Lung (tissue), 12 donors: ENCODE measurements around the gene PRSS36. TPM values are rescaled to one million over a fixed set of nuclear protein-coding genes. Genes with fewer than 3 reads are reported as not detected.
A peak's percentile ranks its signal among the peaks of the same experiment; 100 is the strongest.

Experiments
- ATAC-seq: fragments of 200-7000 bp; cut with Tn5 transposase; one replicate; pipeline ENCODE4 v1.9.1; 2020; ENCODE audit warnings: moderate number of reproducible peaks; ENCODE audit not compliant: insufficient read depth, low FRiP score
- DNase-seq, 3 donors: peaks; one replicate each; pipeline ENCODE4 v3.0.0-alpha.2; 2013 to 2017
- H3K27ac ChIP-seq, 2 donors: one replicate each; pipeline ENCODE4 v1.5.1; 2013; ENCODE audit warnings: mild to moderate bottlenecking in 2 of 2, moderate library complexity in 2 of 2, control low read depth in 1 of 2, inconsistent platforms in 1 of 2, low read depth in 1 of 2, low read length in 1 of 2
- H3K27me3 ChIP-seq, 3 donors: one replicate each; pipeline ENCODE4 v1.5.1; 2013; ENCODE audit warnings: low read length in 2 of 3; ENCODE audit not compliant: control insufficient read depth in 3 of 3, insufficient read depth in 3 of 3
- H3K36me3 ChIP-seq, 4 donors: one replicate each; pipeline ENCODE4 v1.5.1; 2013; ENCODE audit warnings: low read length in 4 of 4, mild to moderate bottlenecking in 1 of 4, moderate library complexity in 1 of 4; ENCODE audit not compliant: control insufficient read depth in 4 of 4, insufficient read depth in 4 of 4
- H3K4me1 ChIP-seq, 5 donors: one replicate each; pipeline ENCODE4 v1.5.1; 2013; ENCODE audit warnings: low read length in 5 of 5, mild to moderate bottlenecking in 2 of 5, moderate library complexity in 1 of 5; ENCODE audit not compliant: control insufficient read depth in 5 of 5, insufficient read depth in 5 of 5
- H3K4me3 ChIP-seq: one replicate; pipeline ENCODE4 v1.5.1; 2013; ENCODE audit warnings: mild to moderate bottlenecking, control low read depth, moderate library complexity
- H3K9ac ChIP-seq, 2 donors: one replicate each; pipeline ENCODE4 v1.5.1; 2013; ENCODE audit warnings: low read length in 2 of 2, control low read depth in 1 of 2; ENCODE audit not compliant: insufficient read depth in 1 of 2
- H3K9me3 ChIP-seq, 4 donors: one replicate each; pipeline ENCODE4 v1.5.1; 2013; ENCODE audit warnings: low read length in 3 of 4, mild to moderate bottlenecking in 1 of 4, moderate library complexity in 1 of 4; ENCODE audit not compliant: control insufficient read depth in 4 of 4, insufficient read depth in 3 of 4
- WGBS, 2 donors: extraction: QIAGEN DNeasy Blood & Tissue Kit; methylation state at CpG; one replicate each; pipeline ENCODE4 v1.1.7; 2013; 5-methylcytosine and 5-hydroxymethylcytosine counted together
- polyA plus RNA-seq, 2 donors: library from polyadenylated mRNA; stranded (reverse); fragments of 200-250 nt; gene quantifications; one replicate each; pipeline ENCODE4 v1.2.1, GENCODE V29; 2013
- total RNA-seq, 2 donors: library from RNA; depleted of rRNA in 1 of 2; stranded (reverse); fragments of >200 nt in 1 of 2; gene quantifications; one replicate each; pipeline ENCODE4 v1.2.1, GENCODE V29; 2014 to 2021
- TF ChIP-seq, protein P1 (sequence below): IDR thresholded peaks from 2 replicates; pipeline ENCODE4 v1.5.1; 2012; ENCODE audit warnings: mild to moderate bottlenecking; ENCODE audit errors: control extremely low read depth, extremely low read depth
- donor health status: control.
- donor health status: control.
- donor health status: Bipolar disorder and iron deficiency.
- donor health status: healthy.
- donor health status: DM: yes; HTN: yes; CAD: no.

The PRSS36 gene
- total and polyA plus RNA-seq, 4 donors = 0.43 to 4.2 (median 3.1) TPM

DNA sequence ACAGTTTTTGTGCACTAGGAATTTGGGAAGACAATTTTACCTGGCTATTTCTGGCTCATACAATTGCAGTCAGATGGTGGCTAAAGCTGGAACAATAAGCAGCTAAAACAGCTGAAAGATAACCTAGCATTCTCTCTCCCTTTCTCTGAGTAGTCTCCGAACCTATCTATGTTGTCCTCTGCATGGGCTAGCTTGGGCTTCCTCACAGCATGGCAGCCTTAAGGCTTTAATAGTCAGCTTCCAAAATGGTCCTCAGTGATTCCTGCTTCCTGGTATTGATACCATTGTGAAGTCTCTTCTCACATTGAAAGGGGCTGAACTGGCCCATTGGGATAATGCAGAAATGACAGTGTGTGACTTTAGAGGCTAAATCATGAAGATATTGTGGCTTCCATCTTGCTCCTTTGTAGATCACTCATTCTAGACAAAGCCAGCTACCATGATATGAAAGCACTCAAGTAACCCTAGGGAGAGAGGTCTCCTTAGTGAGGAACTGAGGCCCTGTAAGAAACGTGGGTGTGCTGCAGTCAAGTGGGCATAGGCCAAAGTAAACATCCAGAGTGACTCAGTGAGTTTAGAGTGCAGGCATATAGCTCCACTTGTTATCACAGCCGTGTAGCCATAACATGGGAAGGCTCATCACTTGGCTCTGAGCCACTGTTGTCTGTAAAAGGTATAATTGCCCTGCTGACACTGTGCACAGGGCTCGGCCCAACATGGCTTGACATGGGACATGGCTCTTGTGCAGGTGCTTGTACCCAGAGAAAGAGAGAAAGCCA, 49.8 kb downstream of the PRSS36 start:
- H3K27ac ChIP-seq = no peak overlapping the region
- WGBS, 2 donors = 63 to 84% methylated on average over 4 of the region's 4 CpGs
- no peak overlapping the region for H3K9ac ChIP-seq
- H3K4me3 ChIP-seq = no peak overlapping the region
- H3K4me1 ChIP-seq = no peaks in the 10 kb centered on the region
- DNase-seq (no peak), ATAC-seq (no peak)
- TF ChIP-seq, protein P1, sequence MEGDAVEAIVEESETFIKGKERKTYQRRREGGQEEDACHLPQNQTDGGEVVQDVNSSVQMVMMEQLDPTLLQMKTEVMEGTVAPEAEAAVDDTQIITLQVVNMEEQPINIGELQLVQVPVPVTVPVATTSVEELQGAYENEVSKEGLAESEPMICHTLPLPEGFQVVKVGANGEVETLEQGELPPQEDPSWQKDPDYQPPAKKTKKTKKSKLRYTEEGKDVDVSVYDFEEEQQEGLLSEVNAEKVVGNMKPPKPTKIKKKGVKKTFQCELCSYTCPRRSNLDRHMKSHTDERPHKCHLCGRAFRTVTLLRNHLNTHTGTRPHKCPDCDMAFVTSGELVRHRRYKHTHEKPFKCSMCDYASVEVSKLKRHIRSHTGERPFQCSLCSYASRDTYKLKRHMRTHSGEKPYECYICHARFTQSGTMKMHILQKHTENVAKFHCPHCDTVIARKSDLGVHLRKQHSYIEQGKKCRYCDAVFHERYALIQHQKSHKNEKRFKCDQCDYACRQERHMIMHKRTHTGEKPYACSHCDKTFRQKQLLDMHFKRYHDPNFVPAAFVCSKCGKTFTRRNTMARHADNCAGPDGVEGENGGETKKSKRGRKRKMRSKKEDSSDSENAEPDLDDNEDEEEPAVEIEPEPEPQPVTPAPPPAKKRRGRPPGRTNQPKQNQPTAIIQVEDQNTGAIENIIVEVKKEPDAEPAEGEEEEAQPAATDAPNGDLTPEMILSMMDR = no peak
- H3K9me3 ChIP-seq = no peaks in the 10 kb centered on the region
- no peaks in the 10 kb centered on the region for H3K36me3 ChIP-seq
- H3K27me3 ChIP-seq = no peaks in the 10 kb centered on the region

DNA sequence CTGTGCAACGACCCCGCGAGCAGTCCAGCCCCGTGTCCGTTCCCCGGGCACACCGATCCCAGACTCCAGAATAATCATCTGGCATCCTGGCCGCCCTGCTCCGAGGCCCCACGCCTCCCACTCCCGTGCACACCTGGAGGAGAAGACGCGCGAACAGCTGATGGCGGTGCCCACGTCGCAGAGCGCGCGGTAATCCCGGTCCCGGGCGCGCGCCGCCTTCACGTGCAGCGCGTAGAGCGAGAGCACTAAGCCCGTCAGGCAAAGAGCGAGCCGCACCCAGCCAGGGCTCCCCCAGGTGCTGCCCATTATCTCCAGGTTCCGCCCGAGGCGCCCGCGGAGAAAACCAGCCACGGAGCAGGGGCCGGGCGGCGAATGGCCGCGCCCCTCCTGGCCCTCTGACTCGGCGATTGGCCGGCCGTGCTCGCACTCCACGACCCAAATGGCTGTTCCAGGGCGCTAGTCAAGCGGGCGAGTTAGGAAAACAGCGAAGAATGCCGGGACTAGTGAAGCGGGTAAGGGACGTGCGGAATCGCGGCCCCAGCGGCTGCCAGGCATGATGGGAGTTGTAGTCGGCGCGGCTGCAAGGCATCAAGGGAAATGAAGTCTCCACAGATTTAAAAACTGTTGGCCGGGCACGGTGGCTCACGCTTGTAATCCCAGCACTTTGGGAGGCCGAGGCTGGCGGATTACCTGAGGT, 55.3 kb downstream of the PRSS36 start, which contains the start of gene VKORC1:
VKORC1 (minus strand) TSS at position 374 of the 697 bp plus-strand sequence; CDS start at position 306, 68 bp downstream.
- TF ChIP-seq, protein P1 = no peak
- Histone ChIP-seq H3K9me3 (no peaks in the 10 kb centered on the region), H3K9ac (peak within 1 kb of the TSS; percentile 58 to 73), H3K4me1 (peaks cover 0 to 4% (median 3%) of the 10 kb centered on the region in 5 donors), H3K27ac (peak within 1 kb of the TSS; percentile 80 to 86), H3K36me3 (peaks cover 0 to 7% (median 2%) of the 10 kb centered on the region in 4 donors), H3K27me3 (no peaks in the 10 kb centered on the region), H3K4me3 (peak within 1 kb of the TSS; percentile 74)
- 0% methylated on average over 62 to 69 of the region's 69 CpGs for WGBS, 2 donors
- DNase-seq (peak; percentile 93 to 95 (median 94)), ATAC-seq (peak; percentile 95)

DNA sequence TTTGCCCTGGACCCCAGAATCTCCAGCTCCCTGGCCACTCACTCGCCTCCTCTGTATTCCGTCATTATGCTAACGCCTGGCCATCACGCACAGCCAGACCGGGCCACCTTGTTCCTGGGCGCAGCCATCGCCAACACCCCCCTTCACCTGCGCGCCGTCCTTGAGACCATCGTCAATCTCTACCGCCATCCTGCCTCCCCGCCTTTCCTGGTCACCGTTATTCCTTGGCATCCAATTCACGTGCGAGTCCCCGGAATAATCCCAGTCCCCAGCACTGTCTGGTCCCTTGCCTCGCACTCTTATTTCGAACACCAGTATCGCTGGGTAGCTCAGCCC, 55.8 kb downstream of the PRSS36 start:
- Histone ChIP-seq H3K4me3 (peak overlapping the region; percentile 74), H3K9me3 (no peaks in the 10 kb centered on the region), H3K27ac (peak overlapping the region; percentile 80 to 86), H3K36me3 (peaks cover 0 to 10% (median 2%) of the 10 kb centered on the region in 4 donors), H3K9ac (peak overlapping the region; percentile 58 to 73), H3K4me1 (peaks cover 0 to 4% (median 3%) of the 10 kb centered on the region in 5 donors), H3K27me3 (no peaks in the 10 kb centered on the region)
- ATAC-seq (no peak), DNase-seq (peak in 2 of 3 donors; percentile 23 to 38)
- WGBS, 2 donors = 1 to 2% methylated on average over 20 of the region's 20 CpGs
- TF ChIP-seq, protein P1 = no peak
